Stimulated activated CD4-positive, alpha-beta T cell treated with anti-CD3 and anti-CD28 coated beads, Interleukin-1b, Interleukin-23, amount 100 ng/mL, for 4 hours (primary cell): ENCODE data around the gene TAF15.

Experiments used
- DNase-seq, 2 donors: peaks; one replicate each; pipeline ENCODE4 v3.0.0-alpha.2; 2020; ENCODE audit warnings: low read depth in 2 of 2

Gene TAF15

DNA sequence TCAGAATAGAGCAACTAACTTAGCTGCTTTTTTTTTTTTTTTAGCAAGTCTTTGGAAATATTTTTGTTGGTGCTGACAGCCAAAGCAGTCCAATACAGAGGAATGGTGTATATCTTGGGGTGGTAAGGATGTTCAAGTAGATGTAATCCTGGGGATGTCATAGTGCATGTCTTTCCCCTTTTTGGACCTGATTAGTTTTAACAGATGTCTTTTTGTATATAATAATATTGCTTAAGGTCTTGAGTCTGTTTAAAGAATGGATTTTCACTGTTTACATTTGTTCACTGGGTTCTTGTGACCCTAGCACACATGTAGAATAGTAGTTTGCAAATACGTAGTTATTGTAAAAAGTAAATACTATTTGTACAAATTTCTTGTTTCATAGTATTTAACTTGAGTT is 7.9 kb downstream of the TAF15 start:
- DNase-seq = no peak

- no peak for DNase-seq
Observed at GRCh38 chr17:35819455-35819854, 10.2 kb downstream of the TAF15 start.

- DNase-seq = no peak
Observed at GRCh38 chr17:35821308-35821707, 12.0 kb downstream of the TAF15 start.

GRCh38 chr17:35825206-35825605 is 15.9 kb downstream of the TAF15 start:
- no peak for DNase-seq

- DNase-seq = no peak
Observed at GRCh38 chr17:35841101-35841500, 31.8 kb downstream of the TAF15 start.

GRCh38 chr17:35841505-35841904 is 32.2 kb downstream of the TAF15 start:
- DNase-seq = no peak

- no peak for DNase-seq
Observed at GRCh38 chr17:35842239-35842638, 33.0 kb downstream of the TAF15 start.

GRCh38 chr17:35843698-35844097 is 34.4 kb downstream of the TAF15 start:
- no peak for DNase-seq

- no peak for DNase-seq
Observed at GRCh38 chr17:35844547-35844946, 35.3 kb downstream of the TAF15 start.

- no peak for DNase-seq
Observed at GRCh38 chr17:35846055-35846809, 36.9 kb downstream of the TAF15 start.

DNA sequence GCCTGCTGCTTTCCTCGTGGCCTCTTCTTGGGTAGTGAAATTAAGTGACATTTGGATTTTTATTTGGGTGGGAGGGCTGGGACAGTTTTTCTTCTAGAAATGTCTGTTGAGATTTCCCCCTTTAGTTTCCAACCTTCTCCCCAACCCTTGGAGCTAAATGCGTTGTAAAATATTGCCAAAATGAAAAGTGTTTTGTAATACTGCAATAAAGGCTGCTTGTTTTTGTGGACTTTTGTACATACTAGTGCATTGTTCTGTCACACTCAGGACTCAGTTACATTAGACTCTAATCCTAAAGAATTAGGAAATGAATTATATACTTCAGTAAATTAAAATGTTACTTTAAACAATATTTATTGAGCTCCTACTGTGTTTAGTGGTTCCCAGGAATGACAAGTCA is 37.7 kb downstream of the TAF15 start:
- no peak for DNase-seq

DNA sequence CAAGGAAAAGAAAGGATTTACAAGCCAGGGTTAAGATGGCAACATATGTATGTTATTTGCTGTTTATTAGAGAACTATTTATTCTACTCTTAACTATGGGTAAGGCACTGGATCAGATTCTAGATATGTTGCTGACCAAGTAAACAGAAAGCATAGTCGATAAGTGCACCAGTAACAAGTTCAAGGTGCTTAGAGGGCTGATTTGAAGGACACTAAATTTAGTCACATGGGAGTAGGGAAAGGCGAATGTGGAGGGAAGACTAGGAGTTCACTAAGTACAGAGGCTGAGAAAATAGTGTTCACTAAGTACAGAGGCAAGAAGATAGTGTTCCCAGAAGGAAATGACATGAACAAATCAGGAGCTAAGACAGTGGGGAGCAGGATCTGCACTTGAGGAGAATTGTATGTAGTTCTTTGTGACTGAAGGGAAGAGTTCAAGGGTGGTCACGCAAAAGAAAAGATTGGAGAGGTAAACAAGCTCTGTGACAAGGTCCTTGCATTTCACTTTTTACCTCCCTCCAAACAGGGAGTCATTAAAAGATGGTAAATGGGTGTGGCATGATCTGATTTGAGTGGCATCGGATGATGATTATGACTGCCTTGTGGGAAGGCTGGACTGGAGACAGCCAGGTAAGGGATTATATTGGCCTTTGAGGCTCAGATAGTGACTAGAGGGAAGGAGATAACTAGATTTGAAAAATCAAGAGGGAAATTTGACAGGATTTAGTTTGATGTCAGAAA is 38.5 kb downstream of the TAF15 start:
- no peak for DNase-seq

DNA sequence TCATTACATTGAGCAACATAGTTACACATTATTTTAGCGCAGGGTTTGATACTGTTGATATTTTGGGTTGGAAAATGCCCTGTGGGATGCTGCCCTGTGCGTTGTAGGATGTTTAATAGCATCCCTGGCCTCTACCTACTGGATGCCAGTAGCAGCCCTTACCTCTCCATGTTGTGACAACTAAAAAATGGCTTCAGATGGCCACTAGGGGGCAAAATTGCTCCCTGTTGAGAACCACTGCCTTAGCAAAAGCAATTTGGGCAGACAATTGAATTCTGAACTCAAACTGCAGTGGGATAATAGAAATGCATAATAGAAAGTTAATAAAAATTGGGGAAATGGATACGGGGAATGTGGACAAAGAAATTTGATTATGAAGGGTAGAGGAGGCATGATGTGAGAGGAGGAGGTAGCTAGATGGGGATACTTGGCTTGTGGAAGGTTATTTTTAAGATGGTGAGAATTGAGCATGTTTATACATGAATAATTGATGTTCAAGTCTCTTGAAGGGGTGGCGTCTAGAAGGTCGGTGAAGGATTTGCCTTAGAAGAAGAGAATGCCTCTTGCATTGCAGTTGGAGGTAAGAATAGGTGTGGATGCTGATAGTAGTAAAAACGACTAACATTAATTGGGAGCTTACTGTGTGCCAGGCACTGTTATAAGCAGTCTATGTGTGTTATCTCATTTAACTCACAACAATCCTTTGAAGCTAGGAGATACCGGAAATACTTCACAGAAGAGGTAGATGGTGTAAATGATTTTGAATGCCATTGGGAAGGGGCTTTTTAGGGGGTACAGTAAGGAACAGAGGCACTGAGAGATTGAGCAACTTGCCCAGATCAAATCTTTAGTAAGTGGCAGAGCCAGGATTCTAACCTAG is 40.4 kb downstream of the TAF15 start:
- DNase-seq = peak; percentile 7 to 36

GRCh38 chr17:35855965-35856364 is 46.7 kb downstream of the TAF15 start:
- DNase-seq = no peak

GRCh38 chr17:35856603-35857002 is 47.3 kb downstream of the TAF15 start:
- no peak for DNase-seq

GRCh38 chr17:35864853-35865252 is 55.6 kb downstream of the TAF15 start:
- no peak for DNase-seq

DNA sequence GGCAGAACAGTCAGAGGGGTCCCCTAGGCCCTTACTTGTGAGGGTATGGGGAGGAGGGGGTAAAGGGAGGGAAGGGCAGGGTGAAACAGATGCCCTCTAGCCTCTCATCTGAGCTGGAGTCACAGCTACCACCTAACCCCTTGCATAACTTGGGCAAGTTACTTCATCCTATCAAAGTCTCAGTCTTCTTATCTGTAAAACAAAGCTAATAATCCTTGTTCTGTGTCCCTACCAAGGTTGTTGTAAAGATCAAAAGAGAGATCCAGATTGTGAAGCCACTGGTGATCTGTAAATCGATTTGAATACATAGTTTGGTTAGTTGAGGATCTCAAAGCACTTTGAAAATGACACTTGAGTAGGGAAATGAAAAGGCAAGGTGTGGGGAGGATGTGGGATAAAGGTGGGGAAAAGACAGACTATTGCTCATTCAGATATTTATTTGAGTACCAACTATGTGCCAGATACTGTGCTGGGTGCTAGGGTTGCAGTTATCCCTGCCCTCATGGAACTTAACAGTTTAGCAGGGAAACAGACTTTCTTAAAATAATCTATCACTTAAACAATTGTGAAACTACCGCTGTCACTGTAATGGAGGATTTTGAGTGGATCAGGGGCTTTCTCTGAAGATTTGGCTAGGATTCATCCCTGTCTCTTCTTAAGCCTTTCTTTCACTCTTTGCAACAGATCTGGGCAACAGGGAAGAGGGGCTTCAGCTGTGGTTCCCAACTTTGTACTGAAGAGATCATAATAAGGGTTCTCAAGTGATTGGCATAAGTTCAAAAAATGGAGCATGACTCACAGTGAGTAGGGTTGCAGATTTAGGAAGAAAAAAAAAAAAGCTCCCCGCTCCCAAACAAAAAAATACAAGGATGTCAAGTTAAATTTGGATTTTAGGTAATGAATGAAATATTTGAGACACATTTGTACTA is 56.4 kb downstream of the TAF15 start:
- DNase-seq = no peak

GRCh38 chr17:35866341-35866950 is 57.2 kb downstream of the TAF15 start:
- DNase-seq = no peak

DNA sequence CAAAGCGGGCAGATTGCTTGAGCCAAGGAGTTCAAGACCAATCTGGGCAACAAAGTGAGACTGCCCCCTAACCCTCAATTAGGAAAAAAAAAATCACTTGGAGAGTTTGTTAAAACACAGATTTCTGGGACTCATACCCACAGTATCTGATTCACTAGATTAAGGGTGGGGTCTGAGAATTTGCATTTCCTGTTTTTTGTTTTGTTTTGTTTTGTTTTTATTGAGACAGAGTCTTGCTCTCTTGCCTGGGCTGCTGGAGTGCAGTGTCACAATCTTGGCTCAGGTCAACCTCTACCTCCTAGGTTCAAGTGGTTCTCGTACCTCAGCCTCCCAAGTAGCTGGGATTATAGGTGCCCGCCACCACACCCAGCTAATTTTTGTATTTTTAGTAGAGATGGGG is 58.3 kb downstream of the TAF15 start:
- no peak for DNase-seq

GRCh38 chr17:35868737-35869136 is 59.5 kb downstream of the TAF15 start, which contains the start of gene HEATR9:
Gene HEATR9 (minus strand): TSS chr17:35868891. CDS start chr17:35868742, 149 bp downstream.
- DNase-seq = no peak
